Common myeloid progenitor, CD34-positive (primary cell): ENCODE measurements around the gene ADAMTS13.

ENCODE experiments used
- CTCF ChIA-PET: fragments of 350-600 bp; sonication (Branson Sonifier 250); formaldehyde crosslinking; loops from one replicate; lab custom pipeline; 2021; ENCODE audit warnings: antibody characterized with exemption; lab: Charles Lee
- POLR2A ChIA-PET: fragments of 350-600 bp; sonication (Branson Sonifier 250); formaldehyde crosslinking; loops from one replicate; lab custom pipeline; 2021; ENCODE audit warnings: antibody characterized with exemption; lab: Charles Lee
- DNase-seq, 3 donors: peaks; one replicate each; pipeline versions ENCODE4 v3.0.0 to v3.0.0-alpha.2; 2013
- H3K27ac ChIP-seq, 2 experiments: 1 replicate in 1 of 2; 2 replicates in 1 of 2; pipeline ENCODE4 v1.7.0; 2013; ENCODE audit warnings: inconsistent platforms in 2 of 2, low read length in 2 of 2, mild to moderate bottlenecking in 2 of 2, low read depth in 1 of 2, moderate library complexity in 1 of 2; ENCODE audit not compliant: severe bottlenecking in 2 of 2, insufficient read depth in 1 of 2, poor library complexity in 1 of 2
- H3K27me3 ChIP-seq, 5 experiments: replicated peaks in 2 of 5; 1 replicate in 3 of 5; 2 replicates in 2 of 5; pipeline versions ENCODE4 v1.6.1 to v1.7.0; 2013; ENCODE audit warnings: low read length in 4 of 5, mild to moderate bottlenecking in 2 of 5, moderate library complexity in 2 of 5, inconsistent platforms in 1 of 5; ENCODE audit not compliant: insufficient read depth in 5 of 5, control insufficient read depth in 4 of 5
- H3K36me3 ChIP-seq, 4 experiments: 1 replicate in 2 of 4; 2 replicates in 2 of 4; pipeline versions ENCODE4 v1.6.1 to v1.7.0; 2013; ENCODE audit warnings: low read length in 3 of 4, control low read depth in 1 of 4, mild to moderate bottlenecking in 1 of 4; ENCODE audit not compliant: control insufficient read depth in 4 of 4, insufficient read depth in 4 of 4
- H3K4me1 ChIP-seq, 4 experiments: 1 replicate in 3 of 4; 2 replicates in 1 of 4; pipeline versions ENCODE4 v1.6.1 to v1.7.1; 2013; ENCODE audit warnings: low read length in 3 of 4, mild to moderate bottlenecking in 3 of 4, control low read depth in 1 of 4, inconsistent platforms in 1 of 4, moderate library complexity in 1 of 4; ENCODE audit not compliant: control insufficient read depth in 4 of 4, insufficient read depth in 4 of 4; ENCODE audit errors: control extremely low read depth in 1 of 4
- H3K4me3 ChIP-seq, 7 experiments: 1 replicate in 4 of 7; 2 replicates in 3 of 7; pipeline versions ENCODE4 v1.5.1 to v1.7.0; 2013; ENCODE audit warnings: mild to moderate bottlenecking in 7 of 7, low read length in 6 of 7, moderate library complexity in 6 of 7, inconsistent platforms in 2 of 7, low read depth in 2 of 7, control low read depth in 1 of 7; ENCODE audit not compliant: insufficient read depth in 4 of 7, control insufficient read depth in 1 of 7; ENCODE audit errors: extremely low read depth in 1 of 7
- H3K9me3 ChIP-seq, 5 experiments: 1 replicate in 4 of 5; 2 replicates in 1 of 5; pipeline versions ENCODE4 v1.6.1 to v1.7.1; 2013; ENCODE audit warnings: low read length in 4 of 5, mild to moderate bottlenecking in 2 of 5, inconsistent platforms in 1 of 5, low read depth in 1 of 5, moderate library complexity in 1 of 5; ENCODE audit not compliant: control insufficient read depth in 4 of 5, insufficient read depth in 2 of 5; ENCODE audit errors: control extremely low read depth in 1 of 5
- WGBS: methylation state at CpG from one replicate; pipeline ENCODE4 v1.1.5; 2013; ENCODE audit not compliant: insufficient coverage; 5-methylcytosine and 5-hydroxymethylcytosine counted together

ADAMTS13 gene

DNA sequence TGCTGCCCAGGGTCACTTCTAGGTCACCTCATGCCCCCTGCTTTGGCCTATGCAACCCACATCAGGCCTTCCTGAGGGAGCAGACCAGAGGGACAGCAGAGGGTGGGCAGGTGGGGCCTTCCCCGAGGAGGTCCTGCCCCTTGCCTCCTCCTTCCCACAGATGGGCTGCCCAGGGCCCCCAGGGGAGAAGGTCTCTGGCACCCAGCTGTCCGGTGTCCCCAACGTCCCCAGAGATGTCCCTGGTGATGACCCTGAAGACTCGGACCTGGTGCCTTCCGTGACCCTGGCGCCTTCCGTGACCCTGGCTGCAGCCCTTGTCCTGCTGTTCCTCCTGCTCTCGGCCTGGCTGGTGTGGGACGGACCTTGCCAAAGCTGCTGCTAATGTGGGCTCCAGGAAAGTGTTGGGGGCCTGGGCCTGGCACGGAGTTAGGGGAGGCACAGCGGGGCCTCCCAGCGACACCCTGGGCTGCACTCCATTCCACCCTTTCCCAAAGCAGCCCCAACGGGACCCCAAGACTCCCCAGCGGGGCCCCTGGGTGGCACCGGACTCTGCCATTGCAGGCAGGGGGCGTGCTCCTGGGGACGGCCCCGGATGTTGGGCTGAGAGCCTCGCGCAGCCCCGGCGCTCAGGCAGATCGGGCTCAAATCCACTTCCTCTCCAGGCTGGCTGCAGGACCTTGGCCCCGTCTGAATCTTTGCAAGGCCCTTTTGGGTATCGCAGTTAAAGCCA, 63.5 kb downstream of the ADAMTS13 start:
- ChIA-PET CTCF (interaction anchor here (0.7 to 6.0 kb wide), 16 partner anchors 8 to 298 kb away, joined by 3 to 52 read pairs (median 5); partner anchors contain the start of genes MED22 and RPL7A), POLR2A (no interaction called here)
- Histone ChIP-seq H3K4me1 (peaks cover 0 to 18% (median 14%) of the 10 kb centered on the region in 4 experiments), H3K27me3 (no peaks in the 10 kb centered on the region), H3K4me3 (peak overlapping the region in 4 of 7 experiments; percentile 33 to 58 (median 40)), H3K9me3 (no peaks in the 10 kb centered on the region), H3K27ac (no peak overlapping the region), H3K36me3 (no peaks in the 10 kb centered on the region)
- peak in 2 of 3 donors; percentile 42 to 58 for DNase-seq
- 58% methylated on average over 8 of the region's 25 CpGs for WGBS

DNA sequence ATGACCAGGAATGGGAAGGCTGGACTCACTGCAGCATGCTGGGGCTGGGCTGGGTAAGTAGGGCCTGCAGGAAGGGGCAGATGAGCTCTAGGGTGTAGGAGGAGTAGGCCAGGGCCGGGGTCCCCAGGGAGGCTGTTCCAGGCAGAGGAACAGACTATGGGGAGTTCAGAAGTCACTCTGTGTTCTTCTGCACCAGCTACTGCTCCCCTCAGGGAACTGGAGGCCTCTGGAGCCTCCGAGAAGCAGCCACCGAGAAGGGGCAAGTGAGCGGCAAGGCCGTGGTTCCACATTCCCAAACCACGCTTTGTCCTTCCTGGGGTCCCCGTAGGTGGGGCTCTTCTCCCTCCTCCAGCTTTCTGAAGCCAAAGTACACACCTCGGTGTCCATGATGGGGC, 65.2 kb downstream of the ADAMTS13 start:
- Histone ChIP-seq H3K4me3 (no peak overlapping the region), H3K27ac (no peak overlapping the region), H3K9me3 (no peaks in the 10 kb centered on the region), H3K36me3 (no peaks in the 10 kb centered on the region), H3K27me3 (no peaks in the 10 kb centered on the region), H3K4me1 (peaks cover 0 to 18% (median 15%) of the 10 kb centered on the region in 4 experiments)
- POLR2A ChIA-PET = no interaction called here
- WGBS = 86% methylated on average over 8 of the region's 8 CpGs
- DNase-seq = no peak
- CTCF ChIA-PET = interaction anchor here (0.5 to 6.0 kb wide), 14 partner anchors 8 to 302 kb away, joined by 3 to 52 read pairs (median 6); no protein-coding TSS in a partner anchor

DNA sequence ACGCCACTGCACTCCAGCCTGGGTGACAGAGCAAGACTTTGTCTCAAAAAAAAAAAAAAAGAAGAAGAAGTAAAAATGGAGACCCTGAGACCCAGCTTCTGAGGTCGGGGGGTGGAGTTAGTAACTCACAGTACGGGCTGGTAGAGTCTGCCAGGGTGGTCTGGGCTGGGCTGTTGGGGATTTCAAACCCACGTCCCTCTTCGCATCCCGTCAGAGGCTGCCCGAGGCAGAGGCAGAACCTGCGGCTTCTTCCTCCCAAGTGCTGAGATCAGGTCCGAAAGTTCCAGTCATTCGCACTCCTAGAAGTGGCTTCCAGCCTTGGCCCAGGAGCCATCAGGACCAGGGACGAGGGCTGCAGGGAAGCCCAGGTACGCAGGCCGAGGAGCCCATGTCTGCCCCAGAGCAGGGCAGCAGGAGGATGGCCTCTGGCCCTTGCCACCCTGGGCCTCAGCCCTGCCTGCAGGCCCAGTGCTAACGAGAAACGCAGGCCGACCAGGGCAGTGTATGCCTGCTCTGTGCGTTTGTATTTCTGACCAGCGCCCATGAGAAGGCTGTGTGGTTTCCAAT, 66.6 kb downstream of the ADAMTS13 start:
- POLR2A ChIA-PET = no interaction called here
- Histone ChIP-seq H3K9me3 (no peaks in the 10 kb centered on the region), H3K27me3 (no peaks in the 10 kb centered on the region), H3K36me3 (no peaks in the 10 kb centered on the region), H3K4me1 (peaks cover 0 to 18% (median 15%) of the 10 kb centered on the region in 4 experiments), H3K4me3 (no peak overlapping the region), H3K27ac (no peak overlapping the region)
- DNase-seq = no peak
- CTCF ChIA-PET = interaction anchor here (0.7 to 1.4 kb wide), 5 partner anchors 21 to 237 kb away, joined by 3 to 6 read pairs (median 4); no protein-coding TSS in a partner anchor
- 93% methylated on average over 18 of the region's 18 CpGs for WGBS

DNA sequence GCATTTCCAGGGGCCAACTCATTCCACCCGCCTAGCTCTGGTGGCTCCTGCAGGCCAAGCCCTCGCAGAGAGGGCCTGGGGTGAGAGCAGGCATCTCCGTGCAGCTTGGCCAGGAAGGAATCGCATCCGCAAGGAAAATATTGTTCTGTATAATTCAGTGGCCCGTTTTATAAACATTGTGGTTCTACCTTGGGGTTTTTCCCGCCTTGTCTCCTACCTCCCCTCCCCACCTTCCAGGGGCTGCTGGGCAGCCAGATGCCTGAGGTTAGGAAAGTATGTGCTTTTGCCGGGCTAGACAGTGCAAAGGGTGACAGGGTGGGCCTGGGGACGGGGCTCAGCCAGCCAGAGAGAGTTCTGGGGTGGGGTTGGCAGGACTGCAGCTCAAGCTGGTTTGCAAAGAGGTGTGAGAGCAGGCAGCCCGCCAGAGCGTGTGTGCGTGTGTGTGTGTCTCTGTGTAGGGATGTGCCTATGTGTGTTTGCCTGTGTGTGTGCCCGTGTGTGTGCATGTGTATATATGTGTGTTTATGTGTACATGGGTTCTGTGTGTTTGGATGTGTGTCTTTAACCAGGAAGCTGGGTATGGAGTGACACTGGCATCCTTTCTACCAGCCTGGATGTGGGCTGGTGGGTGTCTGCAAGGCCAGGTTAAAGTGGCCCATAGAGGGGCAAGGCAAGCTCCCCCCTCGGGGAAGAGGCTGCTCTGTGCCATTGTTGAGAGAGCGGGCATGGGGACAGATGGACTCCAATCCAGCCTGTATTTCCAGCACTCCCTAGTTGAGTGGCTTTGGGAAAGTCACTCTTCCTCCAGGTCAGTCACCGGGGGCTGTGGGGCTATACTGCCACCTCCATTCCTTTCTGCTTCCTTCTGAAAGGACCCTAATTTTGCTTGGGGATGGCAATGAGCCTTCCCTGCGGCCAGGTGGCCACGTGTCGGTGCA, 67.4 kb downstream of the ADAMTS13 start:
- no peak for DNase-seq
- CTCF ChIA-PET = interaction anchor here (0.7 to 1.5 kb wide), 5 partner anchors 75 to 302 kb away, joined by 3 to 6 read pairs (median 3); no protein-coding TSS in a partner anchor
- WGBS = 96% methylated on average over 10 of the region's 19 CpGs
- Histone ChIP-seq H3K36me3 (no peaks in the 10 kb centered on the region), H3K27me3 (no peaks in the 10 kb centered on the region), H3K27ac (no peak overlapping the region), H3K4me3 (no peak overlapping the region), H3K4me1 (peaks cover 0 to 18% (median 15%) of the 10 kb centered on the region in 4 experiments), H3K9me3 (no peaks in the 10 kb centered on the region)
- POLR2A ChIA-PET = no interaction called here

DNA sequence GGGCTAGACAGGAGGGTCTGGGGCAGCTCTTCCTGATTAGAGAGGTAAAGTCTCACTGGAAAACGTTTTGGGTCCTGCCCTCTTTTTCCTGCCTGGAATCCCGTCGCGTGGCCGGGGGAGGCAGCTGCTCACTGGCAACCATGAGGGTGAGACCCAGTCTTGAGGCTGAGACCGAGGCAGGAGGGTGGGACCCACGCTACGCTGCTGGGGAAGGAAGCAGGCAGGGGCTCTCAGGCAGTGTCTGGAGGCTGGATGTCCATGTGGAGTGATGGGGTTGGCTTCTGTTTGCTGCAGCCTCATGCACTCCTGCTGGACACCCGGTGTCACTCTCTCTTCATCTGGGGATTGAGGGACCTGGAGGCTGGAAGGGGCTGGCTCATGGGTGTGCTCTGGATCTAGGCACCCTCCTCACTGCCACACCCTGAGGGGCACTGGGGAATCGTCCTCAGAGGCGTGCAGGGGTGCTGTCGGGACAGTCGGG, 68.1 kb downstream of the ADAMTS13 start:
- 96% methylated on average over 10 of the region's 13 CpGs for WGBS
- no peaks in the 10 kb centered on the region for H3K27me3 ChIP-seq
- H3K4me1 ChIP-seq = peaks cover 0 to 18% (median 15%) of the 10 kb centered on the region in 4 experiments
- H3K36me3 ChIP-seq = no peaks in the 10 kb centered on the region
- H3K9me3 ChIP-seq = no peaks in the 10 kb centered on the region
- DNase-seq = no peak
- H3K4me3 ChIP-seq = no peak overlapping the region
- H3K27ac ChIP-seq = no peak overlapping the region
- POLR2A ChIA-PET = no interaction called here
- CTCF ChIA-PET = interaction anchor here (0.6 to 1.5 kb wide), 5 partner anchors 9 to 303 kb away, joined by 3 read pairs; no protein-coding TSS in a partner anchor

DNA sequence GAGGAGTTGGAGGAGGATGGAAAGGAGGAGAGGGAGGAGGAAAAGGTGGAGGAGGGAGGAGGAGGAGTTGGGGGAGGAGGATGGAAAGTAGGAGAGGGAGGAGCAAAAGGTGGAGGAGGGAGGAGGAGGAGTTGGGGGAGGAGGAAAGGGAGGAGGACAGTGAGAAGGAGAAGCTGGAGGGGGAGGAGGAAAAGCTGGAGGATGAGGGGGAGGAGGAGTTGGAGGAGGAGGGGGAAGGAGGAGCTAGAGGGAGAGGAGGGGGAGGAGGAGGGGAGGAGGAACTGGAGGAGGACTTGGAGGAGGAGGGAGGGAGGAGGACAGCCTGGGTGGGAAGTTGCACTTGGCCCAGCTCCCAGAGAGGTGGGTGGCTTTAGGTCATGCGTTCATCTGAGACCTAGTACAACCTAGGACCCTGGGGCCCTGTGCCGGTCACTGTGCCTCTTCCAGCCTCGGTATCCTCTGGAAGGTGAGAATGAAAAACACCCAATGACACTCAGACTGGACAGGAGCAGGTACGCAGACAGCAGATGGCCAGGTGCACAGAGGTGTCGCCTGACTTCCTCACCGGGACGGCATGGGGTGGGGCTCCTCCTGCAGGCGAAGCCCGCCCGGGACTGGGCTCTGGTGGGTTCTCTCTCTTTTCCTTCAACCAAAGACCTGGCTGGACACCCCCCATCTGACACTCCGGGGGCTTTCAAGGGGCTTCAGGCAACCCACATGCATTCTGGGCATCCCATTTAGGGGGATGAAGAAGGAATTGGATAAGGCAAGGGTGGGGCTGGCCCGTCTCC, 68.9 kb downstream of the ADAMTS13 start:
- Histone ChIP-seq H3K27me3 (no peaks in the 10 kb centered on the region), H3K36me3 (no peaks in the 10 kb centered on the region), H3K4me1 (peaks cover 0 to 13% (median 10%) of the 10 kb centered on the region in 4 experiments), H3K27ac (no peak overlapping the region), H3K4me3 (no peak overlapping the region), H3K9me3 (no peaks in the 10 kb centered on the region)
- ChIA-PET POLR2A (no interaction called here), CTCF (interaction anchor here (0.6 to 1.0 kb wide), 5 partner anchors 9 to 304 kb away, joined by 3 read pairs; no protein-coding TSS in a partner anchor)
- no peak for DNase-seq
- WGBS = 81% methylated on average over 8 of the region's 12 CpGs
